GM12878 (cell line): ENCODE results near the gene OTUD4. TPM values are rescaled to one million over a fixed set of nuclear protein-coding genes. Genes with fewer than 3 reads are reported as not detected.
A peak's percentile ranks its signal among the peaks of the same experiment; 100 is the strongest.

ENCODE experiments used
- ATAC-seq: fragments of 200-7000 bp; cut with Tn5 transposase; 3 replicates; pipeline ENCODE4 v1.9.1; 2020; ENCODE audit warnings: mild to moderate bottlenecking, moderate library complexity
- BruUV-seq: library from RNA; stranded (reverse); fragments of 400-500 nt; replicated peaks from 2 replicates; lab custom pipeline; 2021; lab: Mats Ljungman, UMichigan
- CTCF ChIA-PET: fragments of 300-600 bp; sonication (Branson Sonifier 250); formaldehyde crosslinking; extraction: SDS; loops from one replicate; lab custom pipeline; 2021; ENCODE audit warnings: inconsistent platforms; lab: Yijun Ruan, JAX
- POLR2A ChIA-PET: fragments of 350-600 bp; formaldehyde crosslinking; extraction: SDS; loops from one replicate; lab custom pipeline; 2021; ENCODE audit warnings: inconsistent platforms; lab: Charles Lee
- RAD21 ChIA-PET: fragments of 300-600 bp; sonication (Branson Sonifier 250); formaldehyde crosslinking; loops from one replicate; lab custom pipeline; 2023; ENCODE audit warnings: antibody characterized with exemption; ENCODE audit not compliant: unreplicated experiment; lab: Charles Lee
- SMC1A ChIA-PET: fragments of 300-600 bp; sonication (Branson Sonifier 250); formaldehyde crosslinking; loops from one replicate; lab custom pipeline; 2023; ENCODE audit not compliant: unreplicated experiment, uncharacterized antibody; lab: Charles Lee
- DNase-seq: peaks from one replicate; pipeline ENCODE4 v3.0.0-alpha.2; 2011; ENCODE audit warnings: low read depth, low spot score
- FAIRE-seq: peaks from 3 replicates; lab custom pipeline; 2011; peaks lifted over from hg19 to GRCh38; lab: Jason Lieb, UNC
- H2AFZ ChIP-seq: 2 replicates; pipeline ENCODE4 v1.6.0; 2011; ENCODE audit warnings: low read depth, low read length, control low read depth; ENCODE audit not compliant: control insufficient read depth
- H3K27ac ChIP-seq: 2 replicates; pipeline ENCODE4 v1.5.1; 2011; ENCODE audit warnings: control low read depth; ENCODE audit not compliant: control insufficient read depth, insufficient read depth
- H3K27me3 ChIP-seq, 2 experiments: replicated peaks in 1 of 2; 2 replicates each; pipeline versions ENCODE4 v1.6.0 to v1.6.1; 2011; ENCODE audit warnings: low read length in 1 of 2; ENCODE audit not compliant: control insufficient read depth in 2 of 2, insufficient read depth in 2 of 2
- H3K36me3 ChIP-seq, 2 experiments: 2 replicates each; pipeline ENCODE4 v1.5.1; 2011; ENCODE audit warnings: low read length in 1 of 2; ENCODE audit not compliant: control insufficient read depth in 2 of 2, insufficient read depth in 2 of 2
- H3K4me1 ChIP-seq: 2 replicates; pipeline ENCODE4 v1.6.1; 2011; ENCODE audit warnings: mild to moderate bottlenecking, low read length, moderate library complexity, mixed read lengths; ENCODE audit not compliant: control insufficient read depth, insufficient read depth
- H3K4me2 ChIP-seq: 2 replicates; pipeline ENCODE4 v1.6.0; 2011; ENCODE audit warnings: control low read depth; ENCODE audit not compliant: control insufficient read depth, insufficient read depth
- H3K4me3 ChIP-seq: fragments of 200-600 bp; sonication (generic); 2 replicates; pipeline ENCODE4 v1.5.1; 2016
- H3K79me2 ChIP-seq: 2 replicates; pipeline ENCODE4 v1.6.0; 2011; ENCODE audit warnings: low read length; ENCODE audit not compliant: control insufficient read depth, insufficient read depth
- H3K9ac ChIP-seq: 2 replicates; pipeline ENCODE4 v1.8.0; 2011; ENCODE audit warnings: low read length, control low read depth, mixed read lengths; ENCODE audit not compliant: control insufficient read depth, insufficient read depth
- H3K9me3 ChIP-seq: replicated peaks from 3 replicates; pipeline ENCODE4 v1.5.1; 2011; ENCODE audit warnings: mild to moderate bottlenecking, low read length; ENCODE audit not compliant: control insufficient read depth, insufficient read depth
- H4K20me1 ChIP-seq: 2 replicates; pipeline ENCODE4 v1.6.0; 2011; ENCODE audit not compliant: control insufficient read depth, insufficient read depth
- BCL11A ChIP-seq: IDR thresholded peaks from 2 replicates; pipeline ENCODE4 v1.6.1; 2011; ENCODE audit warnings: low read depth, low read length
- BHLHE40 ChIP-seq, 2 experiments: fragments of 450-650 bp in 1 of 2; IDR thresholded peaks; 2 replicates each; pipeline ENCODE4 v1.6.1; 2011 to 2017; ENCODE audit warnings: low read depth in 2 of 2, borderline replicate concordance in 1 of 2, improper control_type of control experiment in 1 of 2, low read length in 1 of 2, mild to moderate bottlenecking in 1 of 2
- CBX5 ChIP-seq: sonication (generic); IDR thresholded peaks from 2 replicates; pipeline ENCODE4 v1.6.1; 2016; ENCODE audit warnings: low read depth, moderate library complexity, mild to moderate bottlenecking, inconsistent platforms
- IKZF1 ChIP-seq: fragments of 450-650 bp; conservative IDR thresholded peaks from 2 replicates; pipeline ENCODE4 v1.6.1; 2017; ENCODE audit warnings: antibody characterized with exemption, mild to moderate bottlenecking
- IRF4 ChIP-seq: IDR thresholded peaks from 2 replicates; pipeline ENCODE4 v1.6.1; 2011; ENCODE audit warnings: low read depth, low read length
- KDM1A ChIP-seq: fragments of 200-600 bp; sonication (generic); IDR thresholded peaks from 2 replicates; pipeline ENCODE4 v1.6.1; 2016; ENCODE audit warnings: borderline replicate concordance
- NFYB ChIP-seq: IDR thresholded peaks from 2 replicates; pipeline ENCODE4 v1.6.1; 2011; ENCODE audit warnings: low read depth, mild to moderate bottlenecking, low read length, improper control_type of control experiment, moderate library complexity; ENCODE audit not compliant: insufficient read depth
- NR2C1 ChIP-seq: fragments of 450-650 bp; IDR thresholded peaks from 2 replicates; pipeline ENCODE4 v1.6.1; 2017; ENCODE audit warnings: antibody characterized with exemption, mild to moderate bottlenecking, moderate library complexity
- NR2C2 ChIP-seq: IDR thresholded peaks from 2 replicates; pipeline ENCODE4 v1.6.1; 2011; ENCODE audit warnings: borderline replicate concordance, low read depth; ENCODE audit not compliant: control insufficient read depth, insufficient read length
- NR2F1 ChIP-seq: fragments of 450-650 bp; conservative IDR thresholded peaks from 2 replicates; pipeline ENCODE4 v1.6.1; 2017; ENCODE audit warnings: mild to moderate bottlenecking
- RAD51 ChIP-seq: fragments of 450-650 bp; IDR thresholded peaks from 2 replicates; pipeline ENCODE4 v1.6.1; 2016; ENCODE audit warnings: moderate library complexity, mild to moderate bottlenecking, inconsistent platforms
- SMC3 ChIP-seq: IDR thresholded peaks from 2 replicates; pipeline ENCODE4 v1.6.1; 2011; ENCODE audit warnings: low read length, improper control_type of control experiment, borderline replicate concordance
- STAT1 ChIP-seq: fragments of 450-650 bp; conservative IDR thresholded peaks from 2 replicates; pipeline ENCODE4 v1.6.1; 2014; ENCODE audit warnings: antibody characterized with exemption, mild to moderate bottlenecking
- ZBED1 ChIP-seq: IDR thresholded peaks from 2 replicates; pipeline ENCODE4 v1.6.1; 2016; ENCODE audit warnings: borderline replicate concordance
- ZNF384 ChIP-seq: IDR thresholded peaks from 2 replicates; pipeline ENCODE4 v1.6.1; 2012; ENCODE audit warnings: low read depth, mild to moderate bottlenecking, low read length, improper control_type of control experiment, borderline replicate concordance
- ZZZ3 ChIP-seq: IDR thresholded peaks from 2 replicates; pipeline ENCODE4 v1.6.1; 2011; ENCODE audit warnings: low read depth; ENCODE audit not compliant: control insufficient read depth, insufficient read length
- WGBS: methylation state at CpG from one replicate; pipeline ENCODE4 v1.1.6; 2016; ENCODE audit warnings: low lambda C conversion rate; ENCODE audit not compliant: insufficient replicate concordance, insufficient coverage; ENCODE audit errors: missing lambda C conversion rate; 5-methylcytosine and 5-hydroxymethylcytosine counted together
- in situ Hi-C: fragments of 300-500 bp; cut with MboI; formaldehyde crosslinking; loops from 9 replicates; pipeline ENCODE4 v1.14.3; 2018; ENCODE audit warnings: mixed read lengths
- intact Hi-C: fragments of 100-400 bp; cut with micrococcal nuclease; formaldehyde crosslinking; loops from one replicate; pipeline ENCODE4 v1.14.2; 2022; ENCODE audit not compliant: unreplicated experiment
- polyA plus RNA-seq, 11 experiments: library from polyadenylated mRNA; depleted of rRNA in 4 of 11; unstranded in 6 of 11; stranded (reverse) in 5 of 11; fragments of >200 nt; fragmentation: Nextera tagmentation in 4 of 11; fragmentation: Illumina TruSeq in 1 of 11; extraction: Ambion mirVana in 4 of 11; extraction: Trizol in 1 of 11; gene quantifications; 1 replicate in 1 of 11; 2 replicates in 10 of 11; pipeline versions ENCODE4 v1.2.1 to v1.2.3, GENCODE V29; 2011 to 2016; ENCODE audit warnings: inconsistent platforms in 2 of 11, missing spikeins in 2 of 11, low read depth in 1 of 11
- total RNA-seq, 4 experiments: library from RNA; depleted of rRNA in 3 of 4; stranded (reverse); fragments of >200 nt in 3 of 4; fragmentation: Illumina TruSeq in 1 of 4; extraction: Trizol in 1 of 4; gene quantifications; 2 replicates each; pipeline versions ENCODE4 v1.2.1 to v1.2.3, GENCODE V29; 2013 to 2021
- TF ChIP-seq, protein P1 (sequence below): IDR thresholded peaks from 2 replicates; pipeline ENCODE4 v1.6.1; 2012; ENCODE audit warnings: low read length, inconsistent platforms
- TF ChIP-seq, protein P2 (sequence below): IDR thresholded peaks from 2 replicates; pipeline ENCODE4 v1.6.1; 2012; ENCODE audit warnings: improper control_type of control experiment, low read depth, low read length; ENCODE audit not compliant: insufficient replicate concordance

The OTUD4 gene
- total and polyA plus RNA-seq, 10 of the 15 experiments (the other 5 are each of a cell fraction or from before 2014, with no cell fraction given), result 2.2 to 26.3 (median 14.2) TPM

DNA sequence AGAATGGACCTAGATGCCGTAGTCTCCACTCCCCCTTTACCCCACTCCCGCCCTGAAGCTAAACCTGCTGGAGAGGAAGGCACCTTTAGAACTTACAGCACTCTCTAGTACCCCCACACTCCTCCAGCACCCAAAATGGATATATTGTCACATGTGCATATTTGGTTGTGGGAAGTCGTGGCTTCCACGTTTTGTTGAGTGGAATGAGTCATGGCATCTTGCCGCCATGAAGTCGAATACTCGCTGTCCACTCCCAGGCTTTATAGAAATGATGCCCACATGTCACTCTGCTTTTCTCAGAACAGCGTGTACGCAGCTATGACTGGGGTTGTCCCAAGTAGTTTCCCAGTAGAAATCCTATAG is 81.7 kb downstream of the OTUD4 start:
- no peak for FAIRE-seq
- no peak for TF ChIP-seq ZNF384
- TF ChIP-seq NR2F1, result no peak
- no peak for TF ChIP-seq BCL11A
- no peak for TF ChIP-seq NR2C1
- TF ChIP-seq ZZZ3, result no peak
- TF ChIP-seq, protein P1, sequence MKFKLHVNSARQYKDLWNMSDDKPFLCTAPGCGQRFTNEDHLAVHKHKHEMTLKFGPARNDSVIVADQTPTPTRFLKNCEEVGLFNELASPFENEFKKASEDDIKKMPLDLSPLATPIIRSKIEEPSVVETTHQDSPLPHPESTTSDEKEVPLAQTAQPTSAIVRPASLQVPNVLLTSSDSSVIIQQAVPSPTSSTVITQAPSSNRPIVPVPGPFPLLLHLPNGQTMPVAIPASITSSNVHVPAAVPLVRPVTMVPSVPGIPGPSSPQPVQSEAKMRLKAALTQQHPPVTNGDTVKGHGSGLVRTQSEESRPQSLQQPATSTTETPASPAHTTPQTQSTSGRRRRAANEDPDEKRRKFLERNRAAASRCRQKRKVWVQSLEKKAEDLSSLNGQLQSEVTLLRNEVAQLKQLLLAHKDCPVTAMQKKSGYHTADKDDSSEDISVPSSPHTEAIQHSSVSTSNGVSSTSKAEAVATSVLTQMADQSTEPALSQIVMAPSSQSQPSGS, result no peak
- TF ChIP-seq SMC3, result no peak
- no peak for TF ChIP-seq BHLHE40 (IDR thresholded peaks at IDR 0.05; ENCODE audit: borderline replicate concordance in 1 of 2, low read depth in 2 of 2, low read length in 1 of 2)
- TF ChIP-seq IKZF1, result no peak
- no peak for TF ChIP-seq ZBED1
- TF ChIP-seq KDM1A, result no peak
- no peak for TF ChIP-seq NR2C2
- peak; percentile 33; the same call in 1 of the 2 replicates for TF ChIP-seq IRF4
- TF ChIP-seq CBX5, result 0 out of 2 replicates have a peak, but pooled peaks have one; percentile 10
- 0 out of 2 replicates have a peak, but pooled peaks have one; percentile 17 for TF ChIP-seq RAD51
- TF ChIP-seq NFYB, result no peak
- TF ChIP-seq, protein P2, sequence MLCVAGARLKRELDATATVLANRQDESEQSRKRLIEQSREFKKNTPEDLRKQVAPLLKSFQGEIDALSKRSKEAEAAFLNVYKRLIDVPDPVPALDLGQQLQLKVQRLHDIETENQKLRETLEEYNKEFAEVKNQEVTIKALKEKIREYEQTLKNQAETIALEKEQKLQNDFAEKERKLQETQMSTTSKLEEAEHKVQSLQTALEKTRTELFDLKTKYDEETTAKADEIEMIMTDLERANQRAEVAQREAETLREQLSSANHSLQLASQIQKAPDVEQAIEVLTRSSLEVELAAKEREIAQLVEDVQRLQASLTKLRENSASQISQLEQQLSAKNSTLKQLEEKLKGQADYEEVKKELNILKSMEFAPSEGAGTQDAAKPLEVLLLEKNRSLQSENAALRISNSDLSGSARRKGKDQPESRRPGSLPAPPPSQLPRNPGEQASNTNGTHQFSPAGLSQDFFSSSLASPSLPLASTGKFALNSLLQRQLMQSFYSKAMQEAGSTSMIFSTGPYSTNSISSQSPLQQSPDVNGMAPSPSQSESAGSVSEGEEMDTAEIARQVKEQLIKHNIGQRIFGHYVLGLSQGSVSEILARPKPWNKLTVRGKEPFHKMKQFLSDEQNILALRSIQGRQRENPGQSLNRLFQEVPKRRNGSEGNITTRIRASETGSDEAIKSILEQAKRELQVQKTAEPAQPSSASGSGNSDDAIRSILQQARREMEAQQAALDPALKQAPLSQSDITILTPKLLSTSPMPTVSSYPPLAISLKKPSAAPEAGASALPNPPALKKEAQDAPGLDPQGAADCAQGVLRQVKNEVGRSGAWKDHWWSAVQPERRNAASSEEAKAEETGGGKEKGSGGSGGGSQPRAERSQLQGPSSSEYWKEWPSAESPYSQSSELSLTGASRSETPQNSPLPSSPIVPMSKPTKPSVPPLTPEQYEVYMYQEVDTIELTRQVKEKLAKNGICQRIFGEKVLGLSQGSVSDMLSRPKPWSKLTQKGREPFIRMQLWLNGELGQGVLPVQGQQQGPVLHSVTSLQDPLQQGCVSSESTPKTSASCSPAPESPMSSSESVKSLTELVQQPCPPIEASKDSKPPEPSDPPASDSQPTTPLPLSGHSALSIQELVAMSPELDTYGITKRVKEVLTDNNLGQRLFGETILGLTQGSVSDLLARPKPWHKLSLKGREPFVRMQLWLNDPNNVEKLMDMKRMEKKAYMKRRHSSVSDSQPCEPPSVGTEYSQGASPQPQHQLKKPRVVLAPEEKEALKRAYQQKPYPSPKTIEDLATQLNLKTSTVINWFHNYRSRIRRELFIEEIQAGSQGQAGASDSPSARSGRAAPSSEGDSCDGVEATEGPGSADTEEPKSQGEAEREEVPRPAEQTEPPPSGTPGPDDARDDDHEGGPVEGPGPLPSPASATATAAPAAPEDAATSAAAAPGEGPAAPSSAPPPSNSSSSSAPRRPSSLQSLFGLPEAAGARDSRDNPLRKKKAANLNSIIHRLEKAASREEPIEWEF, result no peak
- no peak for TF ChIP-seq STAT1

More for the DNA sequence above, 81.7 kb downstream of the OTUD4 start:
- DNase-seq, result no peak
- H3K4me1 ChIP-seq, result peaks cover 10% of the 10 kb centered on the region
- peak overlapping the region; percentile 86 for H3K27ac ChIP-seq
- intact Hi-C loops, result loop anchor here (1.0 to 5.0 kb wide), 2 partner anchors 82 to 519 kb away; partner anchors contain the start of genes MMAA and OTUD4
- peak overlapping the region; percentile 83 for H2AFZ ChIP-seq
- H3K27me3 ChIP-seq, result no peaks in the 10 kb centered on the region
- H3K36me3 ChIP-seq, result peaks cover 0 to 8% of the 10 kb centered on the region in 2 experiments; a peak in 1 of 4 replicates
- ChIA-PET RAD21 (interaction anchor here (0.9 to 4.4 kb wide), 9 partner anchors 16 to 524 kb away, joined by 3 to 30 read pairs (median 3); no protein-coding TSS in a partner anchor), SMC1A (interaction anchor here (0.8 to 4.9 kb wide), 16 partner anchors 13 to 525 kb away, joined by 3 to 34 read pairs (median 4); no protein-coding TSS in a partner anchor), CTCF (interaction anchor here (1.1 to 6.6 kb wide), 8 partner anchors 11 to 518 kb away, joined by 3 to 30 read pairs (median 7); no protein-coding TSS in a partner anchor), POLR2A (interaction anchor here (1.1 to 2.7 kb wide), 7 partner anchors 13 to 131 kb away, joined by 3 to 25 read pairs (median 3); no protein-coding TSS in a partner anchor)
- peaks cover 95% of the 10 kb centered on the region for H3K79me2 ChIP-seq
- ATAC-seq, result peak; percentile 48
- no peaks in the 10 kb centered on the region for H4K20me1 ChIP-seq
- peak overlapping the region; percentile 9 for H3K4me2 ChIP-seq
- peaks cover 2% of the 10 kb centered on the region; the same call in 2 of the 3 replicates for H3K9me3 ChIP-seq
- H3K9ac ChIP-seq, result peak overlapping the region; percentile 92
- in situ Hi-C loops, result no loop called here
- 1% methylated on average over 9 of the region's 9 CpGs for WGBS
- BruUV-seq, result TSS peak; percentile 64
- peak overlapping the region; percentile 94 for H3K4me3 ChIP-seq
